ENCODE measurements around the gene GALNT1. TPM values are rescaled to one million over a fixed set of nuclear protein-coding genes. Genes with fewer than 3 reads are reported as not detected.

The GALNT1 gene
- total and polyA plus RNA-seq, 9 of the 15 experiments (the other 6 are each of a cell fraction or from before 2014, with no cell fraction given), result 14.4 to 54.1 (median 36.6) TPM

- TF ChIP-seq ZBTB40 (IDR thresholded peaks at IDR 0.05) (peak; percentile 98), ZBTB40 (CRISPR knock-in tag; IDR thresholded peaks at IDR 0.05) (peak; percentile 98)
These were observed 35.3 kb downstream of the GALNT1 start (continued) for GRCh38 chr18:35616664-35617423.

Data from K562 (cell line).